ENCODE results near the gene MUTYH. TPM values are rescaled to one million over a fixed set of nuclear protein-coding genes. Genes with fewer than 3 reads are reported as not detected.

The MUTYH gene
- total RNA-seq, 4 donors from 2014 or later: 10.1 to 20.6 (median 11.0) TPM

- H3K27me3 ChIP-seq: no peaks in the 10 kb centered on the region
- DNase-seq: peak; percentile 35 to 83
- no peaks in the 10 kb centered on the region for H3K9me3 ChIP-seq
- no peak for TF ChIP-seq CTCF (IDR thresholded peaks at IDR 0.05 in 4 of 5, conservative IDR thresholded peaks at IDR 0.05 in 1 of 5)
- no peak for TF ChIP-seq POLR2A (IDR thresholded peaks at IDR 0.05)
- intact Hi-C loops (cut with DNase I; ENCODE audit: low total_unique reads) (loop anchor here (5.0 kb wide), 3 partner anchors 467 to 572 kb away; partner anchors contain the start of genes RNU5D-1 and RPS8), in situ Hi-C loops (cut with MboI; ENCODE audit: low sequenced_read_pairs in 4 of 4) (loop anchor here in 1 of 4 donors (5.0 kb wide), 1 partner anchor 292 kb away; the partner anchor contains the start of genes HECTD3 and UROD)
- H3K36me3 ChIP-seq: no peaks in the 10 kb centered on the region
- peak overlapping the region; percentile 73 to 86 (median 78) for H3K4me3 ChIP-seq
- peak; percentile 24 to 43 for ATAC-seq
- peaks cover 8 to 16% of the 10 kb centered on the region in 2 donors for H3K4me1 ChIP-seq
- peak overlapping the region; percentile 92 to 95 (median 94) for H3K27ac ChIP-seq
These were observed 35.7 kb downstream of the MUTYH start for GRCh38 chr1:45304311-45305081.

GRCh38 chr1:45303520-45304310 lies 36.5 kb downstream of the MUTYH start:
- Histone ChIP-seq H3K27me3 (no peaks in the 10 kb centered on the region), H3K9me3 (no peaks in the 10 kb centered on the region), H3K27ac (peak overlapping the region; percentile 92 to 95 (median 94)), H3K4me1 (peaks cover 8 to 16% of the 10 kb centered on the region in 2 donors), H3K36me3 (no peaks in the 10 kb centered on the region), H3K4me3 (peak overlapping the region; percentile 77 to 91 (median 82))
- DNase-seq (peak; percentile 98 to 99), ATAC-seq (peak; percentile 90 to 95)
- peak; percentile 56 to 78 (median 75) for TF ChIP-seq CTCF (IDR thresholded peaks at IDR 0.05 in 4 of 5, conservative IDR thresholded peaks at IDR 0.05 in 1 of 5)
- TF ChIP-seq POLR2A (IDR thresholded peaks at IDR 0.05): peak; percentile 60 to 67
- intact Hi-C loops (cut with DNase I; ENCODE audit: low total_unique reads): loop anchor here (1.0 to 5.0 kb wide), 6 partner anchors 37 to 571 kb away; partner anchors contain the start of genes MUTYH, RNU5D-1, RPS8 and TESK2
- in situ Hi-C loops (cut with MboI; ENCODE audit: low sequenced_read_pairs in 4 of 4): loop anchor here in 1 of 4 donors (5.0 kb wide), 1 partner anchor 291 kb away; the partner anchor contains the start of genes HECTD3 and UROD

- peak overlapping the region; percentile 77 to 91 (median 82) for H3K4me3 ChIP-seq
- DNase-seq (no peak), ATAC-seq (no peak)
- TF ChIP-seq CTCF (IDR thresholded peaks at IDR 0.05 in 4 of 5, conservative IDR thresholded peaks at IDR 0.05 in 1 of 5): no peak
- no peak for TF ChIP-seq POLR2A (IDR thresholded peaks at IDR 0.05)
- in situ Hi-C loops (cut with MboI; ENCODE audit: low sequenced_read_pairs in 4 of 4) (loop anchor here in 1 of 4 donors (5.0 kb wide), 1 partner anchor 290 kb away; the partner anchor contains the start of genes HECTD3 and UROD), intact Hi-C loops (cut with DNase I; ENCODE audit: low total_unique reads) (loop anchor here (1.0 to 5.0 kb wide), 6 partner anchors 38 to 570 kb away; partner anchors contain the start of genes MUTYH, RNU5D-1, RPS8 and TESK2)
- H3K27ac ChIP-seq: peak overlapping the region; percentile 92 to 95 (median 94)
- no peaks in the 10 kb centered on the region for H3K36me3 ChIP-seq
- H3K4me1 ChIP-seq: peaks cover 8 to 16% of the 10 kb centered on the region in 2 donors
- H3K9me3 ChIP-seq: no peaks in the 10 kb centered on the region
- H3K27me3 ChIP-seq: no peaks in the 10 kb centered on the region
These were observed 37.6 kb downstream of the MUTYH start for GRCh38 chr1:45302505-45303150.

- TF ChIP-seq CTCF (IDR thresholded peaks at IDR 0.05 in 4 of 5, conservative IDR thresholded peaks at IDR 0.05 in 1 of 5): no peak
- intact Hi-C loops (cut with DNase I; ENCODE audit: low total_unique reads): loop anchor here (1.0 to 5.0 kb wide), 4 partner anchors 286 to 568 kb away; partner anchors contain the start of genes RNU5D-1 and RPS8
These were observed 39.6 kb downstream of the MUTYH start for GRCh38 chr1:45300669-45300997.

More at GRCh38 chr1:45300669-45300997, 39.6 kb downstream of the MUTYH start:
- DNase-seq (no peak), ATAC-seq (no peak)
- H3K4me3 ChIP-seq: no peak overlapping the region
- no peaks in the 10 kb centered on the region for H3K36me3 ChIP-seq
- H3K9me3 ChIP-seq: no peaks in the 10 kb centered on the region
- no peak overlapping the region for H3K27ac ChIP-seq
- peaks cover 8 to 16% of the 10 kb centered on the region in 2 donors for H3K4me1 ChIP-seq
- in situ Hi-C loops (cut with MboI; ENCODE audit: low sequenced_read_pairs in 4 of 4): loop anchor here in 1 of 4 donors (5.0 kb wide), 1 partner anchor 288 kb away; the partner anchor contains the start of genes HECTD3 and UROD
- no peaks in the 10 kb centered on the region for H3K27me3 ChIP-seq
